Measurements from ENCODE around the gene FAM43B. TPM values are rescaled to one million over a fixed set of nuclear protein-coding genes. Genes with fewer than 3 reads are reported as not detected.

FAM43B gene
- total and polyA plus RNA-seq, 2 donors (not counting 1 experiment from before 2014, with no cell fraction given): not detected

DNA sequence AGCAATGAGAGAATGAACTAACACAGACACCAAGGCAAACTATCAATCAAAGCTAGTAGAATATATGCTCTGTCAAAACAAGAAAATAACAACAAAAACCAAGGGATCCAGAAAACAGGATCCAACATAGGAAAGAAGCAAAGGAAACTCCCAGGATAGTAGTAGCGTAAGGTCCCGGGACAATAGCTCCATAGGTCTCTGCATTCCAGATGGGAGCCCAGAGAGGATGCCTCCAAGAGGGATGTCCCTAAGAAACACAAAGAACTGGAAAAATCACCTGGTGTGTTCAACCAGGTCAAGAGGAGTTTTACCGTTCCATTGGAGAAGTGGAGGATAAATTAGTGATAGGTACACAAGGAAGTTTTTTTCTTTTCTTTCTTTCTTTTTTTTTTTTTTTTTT lies 5.7 kb upstream of the FAM43B start:
- peaks cover 52% of the 10 kb centered on the region for H3K27me3 Mint-ChIP-seq
- Histone ChIP-seq H4K20me1 (ENCODE audit: control insufficient read depth, insufficient read depth, low read length, poor library complexity, severe bottlenecking) (no peaks in the 10 kb centered on the region), H3K27me3 (replicated peaks in 1 of 4; ENCODE audit: control extremely low read depth in 1 of 4, control insufficient read depth in 3 of 4, insufficient read depth in 4 of 4, low read length in 3 of 4) (peaks cover 0 to 18% (median 4%) of the 10 kb centered on the region in 4 experiments), H3K4me1 (ENCODE audit: control insufficient read depth in 2 of 2, insufficient read depth in 2 of 2, low read length in 2 of 2) (peaks cover 0 to 3% of the 10 kb centered on the region in 2 donors), H3K27ac (ENCODE audit: low read length in 2 of 2) (no peak overlapping the region), H3K36me3 (replicated peaks in 1 of 2; ENCODE audit: control extremely low read depth in 1 of 2, control insufficient read depth in 1 of 2, extremely low read depth in 1 of 2, insufficient read depth in 2 of 2, low read length in 1 of 2) (no peaks in the 10 kb centered on the region), H3K4me2 (replicated peaks; ENCODE audit: low read depth, low read length, poor library complexity, severe bottlenecking) (no peak overlapping the region), H3K9me3 (ENCODE audit: control extremely low read depth in 1 of 3, control insufficient read depth in 2 of 3, insufficient read depth in 1 of 3, low read length in 2 of 3) (no peaks in the 10 kb centered on the region), H3K9ac (ENCODE audit: low read length) (no peak overlapping the region), H3K4me3 (ENCODE audit: control extremely low read depth in 1 of 5, extremely low read depth in 1 of 5, insufficient read depth in 1 of 5, low read depth in 2 of 5, low read length in 4 of 5) (no peak overlapping the region), H3K79me2 (ENCODE audit: control insufficient read depth, insufficient read depth, low read length) (no peaks in the 10 kb centered on the region), H2AFZ (ENCODE audit: insufficient read depth, low read depth, low read length, poor library complexity, severe bottlenecking) (no peak overlapping the region)
- POLR2A ChIA-PET: no interaction called here
- 100% methylated on average over 2 of the region's 3 CpGs for WGBS (ENCODE audit: insufficient coverage)
- no peak overlapping the region for H3K27ac Mint-ChIP-seq
- ATAC-seq (ENCODE audit: low read depth): no peak
- peaks cover 6% of the 10 kb centered on the region for H3K4me1 Mint-ChIP-seq
- TF ChIP-seq CTCF (IDR thresholded peaks at IDR 0.05) (no peak), EZH2 (IDR thresholded peaks at IDR 0.05; ENCODE audit: borderline replicate concordance, insufficient read depth, low read depth, low read length, poor library complexity, severe bottlenecking) (no peak)
- CTCF ChIA-PET: no interaction called here
- no peak for DNase-seq
- H3K9me3 Mint-ChIP-seq (ENCODE audit: insufficient read depth): no peaks in the 10 kb centered on the region
- H3K4me3 Mint-ChIP-seq: no peak overlapping the region
- intact Hi-C loops (cut with micrococcal nuclease): no loop called here

- ATAC-seq (ENCODE audit: low read depth): no peak
- no peak for DNase-seq
- H3K36me3 ChIP-seq (replicated peaks in 1 of 2; ENCODE audit: control extremely low read depth in 1 of 2, control insufficient read depth in 1 of 2, extremely low read depth in 1 of 2, insufficient read depth in 2 of 2, low read length in 1 of 2): no peaks in the 10 kb centered on the region
- POLR2A ChIA-PET: no interaction called here
- Mint-ChIP-seq H3K4me1 (peaks cover 8% of the 10 kb centered on the region), H3K9me3 (ENCODE audit: insufficient read depth) (no peaks in the 10 kb centered on the region), H3K27me3 (peaks cover 44% of the 10 kb centered on the region), H3K4me3 (no peak overlapping the region), H3K27ac (no peak overlapping the region)
- peaks cover 0 to 47% (median 17%) of the 10 kb centered on the region in 4 experiments for H3K27me3 ChIP-seq (replicated peaks in 1 of 4; ENCODE audit: control extremely low read depth in 1 of 4, control insufficient read depth in 3 of 4, insufficient read depth in 4 of 4, low read length in 3 of 4)
- H4K20me1 ChIP-seq (ENCODE audit: control insufficient read depth, insufficient read depth, low read length, poor library complexity, severe bottlenecking): no peaks in the 10 kb centered on the region
- intact Hi-C loops (cut with micrococcal nuclease): no loop called here
- no peaks in the 10 kb centered on the region for H3K9me3 ChIP-seq (ENCODE audit: control extremely low read depth in 1 of 3, control insufficient read depth in 2 of 3, insufficient read depth in 1 of 3, low read length in 2 of 3)
- TF ChIP-seq EZH2 (IDR thresholded peaks at IDR 0.05; ENCODE audit: borderline replicate concordance, insufficient read depth, low read depth, low read length, poor library complexity, severe bottlenecking) (no peak), CTCF (IDR thresholded peaks at IDR 0.05) (no peak)
- peaks cover 3 to 8% of the 10 kb centered on the region in 2 donors for H3K4me1 ChIP-seq (ENCODE audit: control insufficient read depth in 2 of 2, insufficient read depth in 2 of 2, low read length in 2 of 2)
- CTCF ChIA-PET: no interaction called here
- no peaks in the 10 kb centered on the region for H3K79me2 ChIP-seq (ENCODE audit: control insufficient read depth, insufficient read depth, low read length)
- WGBS (ENCODE audit: insufficient coverage): 7% methylated on average over 2 of the region's 3 CpGs
- H2AFZ ChIP-seq (ENCODE audit: insufficient read depth, low read depth, low read length, poor library complexity, severe bottlenecking): no peak overlapping the region
- no peak overlapping the region for H3K4me3 ChIP-seq (ENCODE audit: control extremely low read depth in 1 of 5, extremely low read depth in 1 of 5, insufficient read depth in 1 of 5, low read depth in 2 of 5, low read length in 4 of 5)
- no peak overlapping the region for H3K4me2 ChIP-seq (replicated peaks; ENCODE audit: low read depth, low read length, poor library complexity, severe bottlenecking)
- no peak overlapping the region for H3K27ac ChIP-seq (ENCODE audit: low read length in 2 of 2)
- no peak overlapping the region for H3K9ac ChIP-seq (ENCODE audit: low read length)
Observed at GRCh38 chr1:20551161-20551560, 1.2 kb upstream of the FAM43B start.

Data from B cell (primary cell).